ENCODE results near the gene IL32. TPM values are rescaled to one million over a fixed set of nuclear protein-coding genes. Genes with fewer than 3 reads are reported as not detected.

The IL32 gene
- total RNA-seq, 4 donors from 2014 or later = 2.6 to 39.0 (median 21.6) TPM

DNA sequence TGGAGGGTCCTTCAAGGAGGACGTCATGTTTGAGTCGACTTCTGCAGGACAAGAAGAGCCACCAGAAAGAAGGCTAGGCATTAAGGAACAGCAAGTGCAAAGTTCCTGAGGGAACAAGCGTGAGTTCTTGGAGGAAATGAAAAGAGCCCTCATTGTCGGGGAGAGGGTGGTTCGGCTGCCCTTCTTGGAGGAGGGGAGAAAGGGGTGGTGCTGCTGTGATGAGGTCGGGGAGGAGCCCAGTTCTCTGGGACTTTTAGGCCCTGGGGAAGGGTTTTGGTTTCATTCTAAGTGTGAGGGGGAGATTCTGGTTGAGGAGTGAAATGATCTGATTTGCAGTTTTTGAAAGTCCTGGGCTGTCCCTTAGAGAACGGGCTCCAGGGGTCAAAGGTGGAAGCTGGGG is 32.8 kb upstream of the IL32 start:
- Histone ChIP-seq H3K27ac (no peak overlapping the region), H3K4me1 (peaks cover 0 to 37% (median 22%) of the 10 kb centered on the region in 3 donors), H3K36me3 (no peaks in the 10 kb centered on the region), H3K4me3 (no peak overlapping the region), H3K9me3 (no peaks in the 10 kb centered on the region), H3K27me3 (peaks cover 91% of the 10 kb centered on the region)
- TF ChIP-seq CTCF (IDR thresholded peaks at IDR 0.05) (no peak), EP300 (IDR thresholded peaks at IDR 0.05) (no peak), POLR2AphosphoS5 (IDR thresholded peaks at IDR 0.05) (no peak), POLR2A (IDR thresholded peaks at IDR 0.05) (no peak)
- no peak for ATAC-seq
- 28 to 32% methylated on average over 6 of the region's 7 CpGs for WGBS, 2 donors (ENCODE audit: low coverage in 1 of 2)

DNA sequence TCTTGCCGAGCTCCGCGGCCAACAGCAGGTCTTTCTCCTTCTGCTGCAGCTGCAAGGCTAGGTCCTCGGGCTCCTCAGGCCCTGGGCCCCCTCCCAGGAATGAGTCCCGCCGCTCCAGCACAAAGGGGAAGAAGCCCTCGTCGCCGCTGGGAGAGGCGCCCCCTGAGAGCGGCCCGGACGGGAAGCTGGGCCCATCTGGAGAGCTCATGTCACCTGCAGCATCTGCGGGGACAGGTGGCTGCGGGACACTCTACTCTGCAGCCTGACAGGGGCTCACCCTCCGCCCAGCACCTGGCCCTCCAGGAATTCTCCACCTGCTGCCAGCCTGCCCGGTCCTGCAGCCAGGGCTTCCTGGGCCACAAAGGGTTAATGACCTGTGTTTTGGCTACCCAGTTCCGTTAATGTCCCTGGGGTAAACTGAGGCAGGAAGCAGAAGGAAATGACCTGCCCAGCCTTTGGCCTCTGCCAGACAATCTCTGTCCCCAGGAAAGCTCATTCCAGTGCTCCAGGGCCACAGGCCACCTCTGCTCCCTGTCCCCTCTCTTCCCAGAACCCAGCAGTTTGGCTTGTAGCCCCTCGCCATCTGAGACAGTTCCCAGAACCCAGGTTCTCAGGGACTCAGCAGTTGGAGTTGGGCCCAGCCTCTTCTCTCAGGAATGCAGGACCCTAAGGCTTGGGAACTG is 30.0 kb upstream of the IL32 start:
- TF ChIP-seq EP300 (IDR thresholded peaks at IDR 0.05) (no peak), POLR2A (IDR thresholded peaks at IDR 0.05) (no peak), POLR2AphosphoS5 (IDR thresholded peaks at IDR 0.05) (no peak), CTCF (IDR thresholded peaks at IDR 0.05) (no peak)
- no peaks in the 10 kb centered on the region for H3K36me3 ChIP-seq
- no peak overlapping the region for H3K27ac ChIP-seq
- WGBS, 2 donors (ENCODE audit: low coverage in 1 of 2) = 0% methylated on average over 1 of the region's 19 CpGs; no CpG with 5 or more reads in 1 of the 2 donors
- no peak for ATAC-seq
- H3K9me3 ChIP-seq = no peaks in the 10 kb centered on the region
- H3K4me1 ChIP-seq = peaks cover 0 to 12% (median 7%) of the 10 kb centered on the region in 3 donors
- peaks cover 98% of the 10 kb centered on the region for H3K27me3 ChIP-seq
- H3K4me3 ChIP-seq = no peak overlapping the region

DNA sequence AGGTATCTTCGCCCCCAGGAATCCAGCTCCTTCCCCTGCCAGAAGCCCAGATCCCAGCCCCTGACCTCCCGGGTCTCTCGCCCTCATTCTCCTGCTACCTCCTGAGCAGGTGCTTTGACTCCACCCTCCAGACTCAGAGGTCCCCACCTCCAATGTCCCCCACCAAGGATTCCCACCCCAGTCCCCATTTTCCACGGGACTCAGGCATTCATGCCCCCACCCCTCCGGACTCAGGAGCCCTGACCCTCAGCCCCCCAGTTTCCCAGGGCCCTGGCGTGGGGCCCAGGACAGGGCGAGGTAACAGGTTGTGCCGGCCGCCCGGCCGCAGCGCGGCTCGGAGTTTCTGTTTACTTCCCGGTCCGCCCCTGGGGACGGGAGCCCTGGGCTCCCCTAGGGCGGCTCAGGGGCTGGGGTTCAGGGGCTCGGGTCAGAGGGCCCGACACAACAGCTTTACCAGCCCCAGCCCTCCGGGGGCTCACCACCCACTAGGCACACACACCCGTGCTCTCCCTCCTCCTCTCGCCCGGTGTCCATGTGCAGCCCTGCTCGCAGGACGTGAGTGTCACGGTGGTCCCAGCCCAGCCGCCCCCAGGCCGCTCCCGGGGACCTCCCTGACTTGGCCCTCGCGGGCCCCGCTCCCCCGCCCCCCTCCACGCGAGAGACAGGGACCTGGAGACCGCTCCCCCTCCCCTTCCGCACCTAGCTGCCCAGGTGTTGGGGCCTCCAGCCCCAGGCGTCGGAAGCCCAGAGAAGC is 29.3 kb upstream of the IL32 start:
- WGBS, 2 donors (ENCODE audit: low coverage in 1 of 2) = 20% methylated on average over 1 of the region's 40 CpGs; no CpG with 5 or more reads in 1 of the 2 donors
- Histone ChIP-seq H3K4me3 (peak overlapping the region in 1 of 2 donors; percentile 1), H3K36me3 (no peaks in the 10 kb centered on the region), H3K9me3 (no peaks in the 10 kb centered on the region), H3K27ac (no peak overlapping the region), H3K27me3 (peaks cover 98% of the 10 kb centered on the region), H3K4me1 (peaks cover 0 to 12% (median 7%) of the 10 kb centered on the region in 3 donors)
- TF ChIP-seq POLR2AphosphoS5 (IDR thresholded peaks at IDR 0.05) (no peak), EP300 (IDR thresholded peaks at IDR 0.05) (no peak), POLR2A (IDR thresholded peaks at IDR 0.05) (no peak), CTCF (IDR thresholded peaks at IDR 0.05) (no peak)
- no peak for ATAC-seq

DNA sequence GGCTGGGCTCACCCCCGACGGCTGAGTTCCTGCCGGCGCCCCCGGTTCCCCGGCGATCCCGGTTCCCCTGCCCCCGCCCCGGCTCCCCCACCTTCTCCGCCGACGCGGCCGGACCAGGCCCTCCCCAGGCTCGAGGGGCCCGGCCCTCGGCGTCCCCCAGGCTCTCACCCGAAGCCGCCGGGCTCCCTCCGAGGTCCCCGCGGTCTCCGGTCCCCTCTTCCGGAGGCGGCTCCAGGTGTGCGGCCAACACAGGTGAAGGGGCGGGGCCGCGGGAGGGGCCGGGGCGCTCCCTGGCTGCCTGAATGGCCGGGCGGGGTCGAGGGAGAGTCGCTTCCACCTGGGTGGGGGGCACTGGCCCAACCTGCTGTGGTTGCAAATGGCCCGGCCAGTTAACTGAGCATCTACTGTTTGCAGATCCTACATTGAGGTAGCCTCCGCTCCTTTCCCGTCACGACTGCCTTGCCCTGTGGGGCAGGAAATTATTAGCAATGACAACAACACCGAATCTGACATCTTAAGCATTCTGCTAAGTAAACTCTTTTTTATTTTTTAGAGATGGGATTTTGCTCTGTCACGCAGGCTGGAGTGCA is 28.6 kb upstream of the IL32 start, which contains the start of gene BICDL2:
Gene BICDL2 (minus strand): TSS at position 219 of the 590 bp plus-strand sequence. CDS start 1,448 bp downstream, outside the sequence.
- no peak for TF ChIP-seq POLR2AphosphoS5 (IDR thresholded peaks at IDR 0.05)
- no peak for TF ChIP-seq POLR2A (IDR thresholded peaks at IDR 0.05)
- TF ChIP-seq CTCF (IDR thresholded peaks at IDR 0.05) = no peak
- TF ChIP-seq EP300 (IDR thresholded peaks at IDR 0.05) = no peak
- Histone ChIP-seq H3K4me3 (peak within 1 kb of the TSS in 1 of 2 donors; percentile 1), H3K36me3 (no peaks in the 10 kb centered on the region), H3K4me1 (peaks cover 0 to 12% (median 7%) of the 10 kb centered on the region in 3 donors), H3K9me3 (no peaks in the 10 kb centered on the region), H3K27me3 (peaks cover 100% of the 10 kb centered on the region), H3K27ac (no peak within 1 kb of the TSS)
- no peak for ATAC-seq
- 29 to 38% methylated on average over 5 to 7 of the region's 44 CpGs for WGBS, 2 donors (ENCODE audit: low coverage in 1 of 2)

All from gastroesophageal sphincter (tissue), 4 donors.